ENCODE measurements around the gene DRAM2.
"Not testable (repeated sequence)": the region's sequence is repeated elsewhere in the genome, so short reads cannot be mapped to it uniquely, and the experiment has no call there.

The DRAM2 gene

DNA sequence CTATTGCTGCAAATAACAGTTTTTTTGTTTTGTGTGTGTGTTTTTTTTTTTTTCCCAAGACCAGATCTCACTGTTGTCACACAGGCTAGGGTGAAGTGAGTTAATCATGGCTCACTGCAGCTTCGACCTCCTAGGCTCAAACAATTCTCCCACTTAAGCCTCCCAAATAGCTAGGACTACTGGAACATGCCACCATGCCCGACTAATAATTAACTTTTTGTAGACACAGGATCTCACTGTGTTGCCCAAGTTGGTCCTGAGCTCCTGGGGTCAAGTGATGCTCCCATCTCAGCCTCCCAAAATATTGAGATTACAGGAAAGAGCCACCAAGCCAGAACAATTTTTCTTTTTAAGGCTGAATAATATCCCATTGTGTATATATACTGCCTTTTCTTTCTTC lies 34.9 kb downstream of the DRAM2 start:
- no peaks in the 10 kb centered on the region for H3K36me3 ChIP-seq (ENCODE audit: insufficient read depth, low read length)

DNA sequence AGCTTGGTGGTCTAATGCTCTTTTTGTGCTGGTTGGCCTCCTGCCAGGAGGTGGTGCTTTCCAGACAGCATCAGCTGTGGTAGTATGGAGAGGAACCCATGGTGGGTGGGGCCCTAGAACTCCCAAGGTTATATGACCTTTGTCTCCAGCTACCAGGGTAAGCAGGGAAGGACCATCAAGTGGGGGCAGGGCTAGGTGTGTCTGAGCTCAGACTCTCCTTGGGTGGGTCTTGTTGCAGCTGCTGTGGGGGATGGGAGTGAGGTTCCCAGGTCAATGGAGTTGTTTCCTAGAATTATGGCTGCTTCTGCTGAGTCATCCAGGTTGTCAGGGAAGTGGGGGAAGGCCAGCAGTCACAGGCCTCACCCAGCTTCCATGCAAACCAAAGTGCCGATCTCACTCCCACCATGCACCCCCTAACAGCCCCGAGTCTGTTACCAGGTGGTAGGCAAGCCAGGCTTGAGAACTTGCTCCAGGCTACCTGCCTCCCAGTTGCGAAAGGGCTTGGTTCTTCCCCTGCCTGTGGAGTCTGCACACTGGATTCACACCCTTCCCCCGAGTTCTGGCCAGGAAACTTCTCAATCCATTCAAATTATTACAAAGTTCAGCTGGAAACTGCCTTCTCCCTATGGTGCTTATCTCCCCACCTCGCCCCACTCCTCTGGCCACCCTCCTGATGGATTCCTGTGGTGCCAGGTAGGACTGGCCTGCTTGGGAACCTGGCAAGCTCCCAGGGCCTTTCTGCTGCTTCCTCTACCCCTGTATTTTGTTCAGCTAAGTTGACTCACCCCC lies 37.8 kb downstream of the DRAM2 start:
- no peak for DNase-seq (ENCODE audit: low read depth, low spot score)

More for the DNA sequence above, 34.9 kb downstream of the DRAM2 start:
- Histone ChIP-seq H3K4me3 (no peak overlapping the region), H3K9ac (ENCODE audit: insufficient read length) (no peak overlapping the region), H3K9me3 (ENCODE audit: low read depth, low read length) (0 out of 2 replicates have a peak, but pooled peaks cover 4% of the 10 kb centered on the region), H3K27ac (no peak overlapping the region)
- TF ChIP-seq POLR2AphosphoS5 (IDR thresholded peaks at IDR 0.05; ENCODE audit: borderline replicate concordance, low read depth, low read length) (no peak), EZH2 (IDR thresholded peaks at IDR 0.05) (no peak), FOXP2 (optimal IDR thresholded peaks at IDR 0.05; ENCODE audit: control extremely low read depth, extremely low read length, insufficient read depth) (no peak)
- no peak for DNase-seq (ENCODE audit: low read depth, low spot score)

DNA sequence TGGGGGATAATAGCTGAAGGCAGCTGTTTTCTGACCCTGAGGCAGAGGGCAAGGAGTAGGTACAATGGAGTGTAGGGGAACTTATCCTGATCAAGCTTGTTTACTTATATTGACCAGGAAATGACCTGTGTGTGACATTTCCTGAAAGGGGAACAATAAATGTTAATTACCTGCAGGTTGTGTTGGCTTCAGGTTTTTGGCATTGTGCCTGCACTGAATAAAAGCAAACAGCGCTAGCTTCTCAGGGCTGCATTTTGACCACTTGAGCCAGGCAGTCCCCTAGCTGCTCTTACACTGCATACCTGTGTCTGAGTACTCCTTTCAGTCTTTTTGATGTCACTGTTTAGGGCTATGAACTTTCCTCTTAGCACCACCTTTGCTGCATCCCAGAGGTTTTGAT lies 40.6 kb downstream of the DRAM2 start:
- no peaks in the 10 kb centered on the region for H3K9me3 ChIP-seq (ENCODE audit: low read depth, low read length)
- no peak overlapping the region for H3K4me3 ChIP-seq
- H3K27ac ChIP-seq, result no peak overlapping the region
- no peak for DNase-seq (ENCODE audit: low read depth, low spot score)
- H3K9ac ChIP-seq (ENCODE audit: insufficient read length), result no peak overlapping the region
- no peaks in the 10 kb centered on the region for H3K36me3 ChIP-seq (ENCODE audit: insufficient read depth, low read length)
- TF ChIP-seq EZH2 (IDR thresholded peaks at IDR 0.05), result no peak
- TF ChIP-seq POLR2AphosphoS5 (IDR thresholded peaks at IDR 0.05; ENCODE audit: borderline replicate concordance, low read depth, low read length), result no peak
- TF ChIP-seq FOXP2 (optimal IDR thresholded peaks at IDR 0.05; ENCODE audit: control extremely low read depth, extremely low read length, insufficient read depth), result no peak

More for the DNA sequence above, 37.8 kb downstream of the DRAM2 start:
- H3K4me3 ChIP-seq, result no peak overlapping the region
- TF ChIP-seq EZH2 (IDR thresholded peaks at IDR 0.05) (no peak), POLR2AphosphoS5 (IDR thresholded peaks at IDR 0.05; ENCODE audit: borderline replicate concordance, low read depth, low read length) (no peak), FOXP2 (optimal IDR thresholded peaks at IDR 0.05; ENCODE audit: control extremely low read depth, extremely low read length, insufficient read depth) (no peak)
- no peaks in the 10 kb centered on the region for H3K9me3 ChIP-seq (ENCODE audit: low read depth, low read length)
- no peaks in the 10 kb centered on the region for H3K36me3 ChIP-seq (ENCODE audit: insufficient read depth, low read length)
- no peak overlapping the region for H3K9ac ChIP-seq (ENCODE audit: insufficient read length)
- no peak overlapping the region for H3K27ac ChIP-seq

DNA sequence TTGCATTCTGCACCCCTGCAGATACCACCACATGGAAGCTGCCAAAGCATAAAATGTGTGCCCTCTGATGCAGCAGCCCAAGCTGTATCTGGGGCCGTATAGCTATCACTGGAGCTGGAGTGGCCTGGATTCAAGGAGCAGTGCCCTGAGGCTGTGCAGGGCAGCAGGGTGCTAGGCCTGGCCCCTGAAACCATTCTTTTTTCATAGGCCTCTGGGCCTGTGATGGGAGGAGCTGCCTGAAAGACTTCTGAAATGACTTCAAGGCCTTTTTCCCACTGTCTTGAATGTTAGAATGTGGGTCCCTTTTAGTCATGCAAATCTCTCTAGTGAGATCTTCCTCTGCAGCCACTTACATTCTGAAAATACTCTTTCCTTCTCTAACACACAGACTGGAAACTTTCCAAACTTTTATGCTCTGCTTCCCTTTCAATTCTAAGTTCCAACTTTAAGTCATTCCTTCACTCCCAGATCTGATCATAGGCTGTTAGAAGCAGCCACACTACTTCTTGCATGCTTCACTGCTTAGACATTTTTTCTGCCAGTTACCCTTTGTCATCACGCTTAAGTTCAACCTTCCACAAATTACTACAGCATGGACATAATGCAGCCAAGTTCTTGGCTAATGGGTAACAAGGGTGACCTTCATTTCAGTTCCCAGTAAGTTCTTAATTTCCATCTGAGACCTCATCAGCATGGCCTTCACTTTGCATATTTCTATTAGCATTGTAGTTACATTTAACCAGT lies 42.4 kb downstream of the DRAM2 start:
- H3K9ac ChIP-seq (ENCODE audit: insufficient read length), result no peak overlapping the region
- no peak overlapping the region for H3K27ac ChIP-seq
- no peak overlapping the region for H3K4me3 ChIP-seq
- no peak for DNase-seq (ENCODE audit: low read depth, low spot score)
- no peaks in the 10 kb centered on the region for H3K36me3 ChIP-seq (ENCODE audit: insufficient read depth, low read length)
- TF ChIP-seq EZH2 (IDR thresholded peaks at IDR 0.05) (no peak), POLR2AphosphoS5 (IDR thresholded peaks at IDR 0.05; ENCODE audit: borderline replicate concordance, low read depth, low read length) (no peak), FOXP2 (optimal IDR thresholded peaks at IDR 0.05; ENCODE audit: control extremely low read depth, extremely low read length, insufficient read depth) (no peak)
- H3K9me3 ChIP-seq (ENCODE audit: low read depth, low read length), result no peaks in the 10 kb centered on the region

DNA sequence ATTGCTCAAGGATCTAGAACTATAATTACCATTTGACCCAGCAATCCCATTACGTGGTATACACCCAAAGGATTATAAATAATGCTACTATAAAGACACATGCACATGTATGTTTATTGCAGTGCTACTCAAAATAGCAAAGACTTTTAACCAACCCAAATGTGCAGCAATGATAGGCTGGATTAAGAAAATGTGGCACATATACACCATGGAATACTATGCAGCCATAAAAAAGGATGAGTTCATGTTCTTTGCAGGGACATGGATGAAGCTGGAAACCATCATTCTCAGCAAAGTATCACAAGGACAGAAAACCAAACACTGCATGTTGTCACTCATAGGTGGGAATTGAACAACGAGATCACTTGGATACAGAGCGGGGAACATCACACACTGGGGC lies 44.5 kb downstream of the DRAM2 start:
- DNase-seq (ENCODE audit: low read depth, low spot score); H3K36me3 ChIP-seq (ENCODE audit: insufficient read depth, low read length); H3K9ac ChIP-seq (ENCODE audit: insufficient read length); H3K27ac ChIP-seq; H3K4me3 ChIP-seq; H3K9me3 ChIP-seq (ENCODE audit: low read depth, low read length): not testable (repeated sequence)

DNA sequence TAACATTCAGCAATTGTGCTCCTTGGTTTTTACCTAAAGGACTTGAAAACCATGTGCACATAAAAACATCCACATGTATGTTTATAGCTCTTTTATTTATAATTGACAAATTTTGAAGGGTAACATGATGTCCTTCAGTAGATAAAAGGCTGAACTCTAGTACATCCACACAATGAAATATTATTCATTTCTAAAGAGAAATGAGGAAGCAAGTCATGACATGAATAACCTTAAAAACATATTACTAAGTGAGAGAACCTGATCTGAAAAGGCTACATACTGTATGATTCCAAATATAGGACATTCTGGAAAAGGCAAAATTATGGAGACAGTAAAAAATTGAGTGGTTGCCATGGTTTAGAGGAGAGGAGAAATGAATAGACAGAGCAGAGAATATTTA lies 50.3 kb downstream of the DRAM2 start:
- Histone ChIP-seq H3K36me3 (ENCODE audit: insufficient read depth, low read length) (no peaks in the 10 kb centered on the region), H3K27ac (no peak overlapping the region), H3K9me3 (ENCODE audit: low read depth, low read length) (no peaks in the 10 kb centered on the region), H3K9ac (ENCODE audit: insufficient read length) (no peak overlapping the region), H3K4me3 (no peak overlapping the region)
- DNase-seq (ENCODE audit: low read depth, low spot score), result no peak
- TF ChIP-seq POLR2AphosphoS5 (IDR thresholded peaks at IDR 0.05; ENCODE audit: borderline replicate concordance, low read depth, low read length) (no peak), FOXP2 (optimal IDR thresholded peaks at IDR 0.05; ENCODE audit: control extremely low read depth, extremely low read length, insufficient read depth) (no peak), EZH2 (IDR thresholded peaks at IDR 0.05) (no peak)

GRCh38 chr1:111085676-111086075 lies 54.2 kb downstream of the DRAM2 start:
- H3K9ac ChIP-seq (ENCODE audit: insufficient read length), result no peak overlapping the region
- TF ChIP-seq EZH2 (IDR thresholded peaks at IDR 0.05), result no peak
- TF ChIP-seq FOXP2 (optimal IDR thresholded peaks at IDR 0.05; ENCODE audit: control extremely low read depth, extremely low read length, insufficient read depth), result no peak
- H3K27ac ChIP-seq, result no peak overlapping the region
- no peak overlapping the region for H3K4me3 ChIP-seq
- no peak for DNase-seq (ENCODE audit: low read depth, low spot score)
- no peaks in the 10 kb centered on the region for H3K9me3 ChIP-seq (ENCODE audit: low read depth, low read length)
- no peaks in the 10 kb centered on the region for H3K36me3 ChIP-seq (ENCODE audit: insufficient read depth, low read length)

- H3K36me3 ChIP-seq (ENCODE audit: insufficient read depth, low read length), result no peaks in the 10 kb centered on the region
- H3K9me3 ChIP-seq (ENCODE audit: low read depth, low read length), result no peaks in the 10 kb centered on the region
- no peak overlapping the region for H3K9ac ChIP-seq (ENCODE audit: insufficient read length)
- no peak for DNase-seq (ENCODE audit: low read depth, low spot score)
- no peak overlapping the region for H3K27ac ChIP-seq
- TF ChIP-seq EZH2 (IDR thresholded peaks at IDR 0.05), result no peak
- no peak for TF ChIP-seq POLR2AphosphoS5 (IDR thresholded peaks at IDR 0.05; ENCODE audit: borderline replicate concordance, low read depth, low read length)
- TF ChIP-seq FOXP2 (optimal IDR thresholded peaks at IDR 0.05; ENCODE audit: control extremely low read depth, extremely low read length, insufficient read depth), result no peak
- no peak overlapping the region for H3K4me3 ChIP-seq
Measured at GRCh38 chr1:111084999-111085398, 54.9 kb downstream of the DRAM2 start.
